Fibroblast of peridontal ligament (primary cell): Measurements from ENCODE around the gene ANKLE1.
"Not testable (repeated sequence)": the region's sequence is repeated elsewhere in the genome, so short reads cannot be mapped to it uniquely, and the experiment has no call there.

Experiments
- DNase-seq: peaks from one replicate; pipeline ENCODE4 v3.0.0-alpha.2; 2010; ENCODE audit errors: extremely low read depth

ANKLE1 gene

DNA sequence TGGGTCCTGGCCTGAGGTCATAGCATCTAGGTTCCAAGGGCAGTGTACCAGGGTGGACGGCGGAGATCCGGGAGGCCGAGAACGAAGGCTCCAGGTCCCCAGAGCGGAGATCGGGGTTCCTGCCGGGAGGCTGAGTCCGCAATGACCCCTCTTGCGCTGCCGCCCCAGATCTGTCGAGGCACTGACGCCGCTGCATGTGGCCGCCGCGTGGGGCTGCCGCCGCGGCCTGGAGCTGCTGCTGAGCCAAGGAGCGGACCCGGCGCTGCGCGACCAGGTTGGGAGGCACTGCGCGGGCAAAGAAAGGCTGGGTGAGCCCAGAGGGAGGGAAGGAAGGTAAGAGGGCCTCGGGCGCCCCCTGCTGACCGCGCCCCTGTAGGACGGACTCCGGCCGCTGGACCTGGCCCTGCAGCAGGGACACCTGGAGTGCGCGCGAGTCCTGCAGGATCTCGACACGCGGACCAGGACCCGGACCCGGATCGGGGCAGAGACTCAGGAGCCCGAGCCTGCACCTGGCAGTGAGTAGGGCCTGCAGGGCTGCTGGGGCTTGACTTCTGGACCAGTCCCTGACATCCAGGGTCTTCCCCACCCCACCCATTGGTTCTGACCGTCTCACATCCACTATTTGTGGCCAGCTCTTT lies 906 bp downstream of the ANKLE1 start:
- DNase-seq: peak; percentile 59

DNA sequence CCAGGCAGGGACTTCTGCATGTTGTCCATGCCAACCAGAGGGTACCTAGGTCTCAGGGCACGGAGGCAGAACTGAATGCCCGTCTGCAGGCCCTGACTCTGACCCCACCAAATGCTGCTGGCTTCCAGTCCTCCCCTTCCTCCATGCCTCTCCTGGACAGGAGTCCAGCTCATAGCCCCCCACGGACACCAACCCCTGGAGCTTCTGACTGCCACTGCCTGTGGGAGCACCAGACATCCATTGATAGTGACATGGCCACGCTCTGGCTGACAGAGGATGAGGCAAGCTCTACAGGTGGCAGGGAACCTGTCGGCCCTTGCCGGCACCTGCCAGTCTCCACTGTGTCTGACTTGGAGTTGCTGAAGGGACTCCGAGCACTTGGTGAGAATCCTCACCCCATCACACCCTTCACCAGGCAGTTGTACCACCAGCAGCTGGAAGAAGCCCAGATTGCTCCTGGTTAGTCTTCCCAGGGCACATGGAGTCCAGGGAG lies 1.8 kb downstream of the ANKLE1 start:
- DNase-seq: no peak

DNA sequence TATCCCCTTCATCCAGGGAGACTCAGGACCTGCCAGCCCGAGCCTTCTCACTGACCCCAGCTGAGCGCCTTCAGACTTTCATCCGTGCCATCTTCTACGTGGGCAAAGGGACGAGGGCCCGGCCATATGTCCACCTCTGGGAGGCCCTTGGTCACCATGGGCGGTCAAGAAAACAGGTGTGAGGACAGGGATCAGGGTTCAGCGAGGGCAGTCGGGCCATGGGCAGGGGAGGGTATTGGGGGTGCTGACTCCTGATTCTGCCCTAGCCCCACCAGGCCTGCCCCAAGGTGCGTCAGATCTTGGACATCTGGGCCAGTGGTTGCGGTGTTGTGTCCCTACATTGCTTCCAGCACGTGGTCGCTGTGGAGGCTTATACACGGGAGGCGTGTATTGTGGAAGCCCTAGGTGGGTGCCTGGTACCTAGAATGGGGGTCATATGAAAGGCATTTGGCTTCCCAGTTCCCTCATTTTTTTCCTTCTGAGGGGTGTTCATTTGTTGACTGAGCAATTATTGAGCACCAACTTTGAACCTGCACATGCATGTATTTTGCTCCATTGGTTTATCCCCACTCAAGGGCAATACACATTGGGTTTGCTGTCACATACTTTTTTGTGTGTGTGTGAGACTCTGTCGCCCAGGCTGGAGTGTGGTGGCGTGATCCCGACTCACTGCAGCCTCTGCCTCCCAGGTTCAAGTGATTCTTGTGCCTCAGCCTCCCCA lies 3.9 kb downstream of the ANKLE1 start:
- DNase-seq: no peak

DNA sequence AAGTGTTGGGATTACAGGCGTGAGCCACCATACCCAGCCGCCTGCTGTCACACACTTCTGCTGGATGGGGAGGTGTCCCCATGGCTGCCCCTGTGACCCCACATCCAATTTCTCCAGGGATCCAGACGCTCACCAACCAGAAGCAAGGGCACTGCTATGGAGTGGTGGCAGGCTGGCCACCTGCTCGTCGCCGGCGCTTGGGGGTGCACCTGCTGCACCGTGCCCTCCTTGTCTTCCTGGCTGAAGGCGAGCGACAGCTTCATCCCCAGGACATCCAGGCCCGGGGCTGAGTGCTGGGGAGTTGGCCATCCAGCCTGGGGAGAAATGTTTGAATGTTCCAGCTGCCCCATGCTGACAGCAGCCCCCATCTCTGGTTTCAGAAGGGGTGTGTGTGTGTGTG lies 4.6 kb downstream of the ANKLE1 start:
- DNase-seq: no peak

DNA sequence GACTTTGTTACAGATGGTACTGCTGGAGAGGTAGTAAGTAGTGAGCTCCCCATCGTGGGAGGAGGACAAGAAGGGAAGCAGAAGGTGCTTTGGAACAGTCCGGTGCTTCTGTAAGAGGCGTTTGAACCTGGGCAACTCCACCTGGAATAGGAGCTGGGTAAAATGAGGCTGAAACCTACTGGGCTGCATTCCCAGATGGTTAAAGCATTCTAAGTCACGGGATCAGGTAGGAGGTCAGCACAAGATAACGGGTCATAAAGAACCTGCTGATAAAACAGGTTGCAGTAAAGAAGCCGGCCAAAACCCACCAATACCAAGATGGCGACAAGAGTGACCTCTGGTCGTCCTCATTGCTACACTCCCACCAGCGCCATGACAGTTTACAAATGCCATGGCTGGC lies 5.1 kb downstream of the ANKLE1 start:
- DNase-seq: no peak

DNA sequence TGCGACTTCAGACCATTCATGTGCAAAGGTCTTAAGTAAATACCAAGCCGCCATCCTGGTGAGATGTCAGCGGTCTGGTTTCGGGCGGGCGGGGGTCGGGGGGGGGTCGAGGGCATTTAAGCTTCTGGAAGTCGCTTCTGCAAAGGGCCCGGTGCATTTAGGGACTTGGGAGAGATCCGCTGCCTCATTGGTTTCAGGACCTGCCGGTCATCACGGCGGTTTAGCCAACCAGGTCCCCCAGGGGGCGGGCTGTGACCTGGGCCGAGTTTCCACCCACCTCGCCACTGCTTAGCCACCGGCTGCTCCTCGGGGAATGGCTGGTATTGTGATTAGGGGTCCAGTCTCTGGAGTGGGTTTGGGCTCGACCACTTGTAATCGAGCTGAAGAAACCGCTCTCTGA lies 7.8 kb downstream of the ANKLE1 start:
- peak; percentile 86 for DNase-seq

DNA sequence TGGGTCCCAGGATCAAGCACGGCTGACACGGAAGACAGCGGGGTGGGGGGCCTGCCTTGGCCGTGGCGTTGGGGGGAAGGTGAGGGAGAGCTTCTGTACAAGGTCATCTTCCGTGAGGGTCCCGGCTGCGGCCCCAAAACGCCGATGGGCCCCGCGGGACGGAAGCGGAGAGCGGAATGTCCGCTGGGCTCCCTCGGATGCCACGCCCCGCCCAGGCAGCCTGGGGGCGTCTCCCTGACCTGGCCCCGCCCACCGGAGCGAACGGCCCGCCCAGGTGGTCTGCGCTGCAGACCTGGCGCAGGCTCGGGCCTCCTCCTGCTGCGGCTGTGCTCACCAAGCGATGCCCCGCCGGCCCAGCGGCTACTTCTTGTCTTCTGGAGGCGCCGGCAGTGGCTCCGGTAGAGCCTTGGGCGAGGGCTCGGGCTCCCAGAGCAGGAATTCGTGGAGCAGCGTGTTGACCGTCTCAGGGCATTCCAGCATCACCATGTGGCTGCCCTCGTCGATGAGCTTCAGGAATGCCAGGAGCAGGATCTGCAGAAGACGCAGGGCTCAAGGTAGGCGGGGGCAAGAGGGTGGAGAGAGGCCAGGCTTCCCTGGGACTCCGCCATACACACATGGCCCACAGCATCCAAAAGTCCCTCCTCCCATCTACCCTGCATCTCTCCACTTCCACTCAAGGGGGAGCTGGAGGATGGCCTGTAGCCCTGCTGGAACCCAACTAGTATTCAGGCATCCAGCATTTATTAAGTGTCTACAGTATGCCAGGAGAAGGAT lies 10.8 kb downstream of the ANKLE1 start:
- DNase-seq: peak; percentile 81

DNA sequence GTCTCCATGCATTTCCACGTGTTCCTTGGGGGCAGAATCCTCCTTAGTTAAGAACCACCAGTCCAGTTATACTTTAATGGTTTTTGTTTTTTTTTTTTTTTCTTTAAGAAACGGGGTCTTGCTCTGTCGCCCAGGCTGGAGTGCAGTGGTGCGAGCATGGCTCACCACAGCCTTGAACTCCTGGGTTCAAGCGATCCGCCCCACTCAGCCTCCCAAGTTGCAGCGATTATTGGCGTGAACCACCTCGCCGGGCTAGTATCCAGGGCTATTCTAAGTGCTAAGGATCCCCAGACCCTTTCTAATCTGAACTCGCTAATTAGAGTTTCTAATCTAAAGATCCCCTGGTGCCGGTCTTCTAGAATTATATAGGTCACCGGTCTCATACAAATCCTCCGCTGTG lies 11.9 kb downstream of the ANKLE1 start:
- no peak for DNase-seq

DNA sequence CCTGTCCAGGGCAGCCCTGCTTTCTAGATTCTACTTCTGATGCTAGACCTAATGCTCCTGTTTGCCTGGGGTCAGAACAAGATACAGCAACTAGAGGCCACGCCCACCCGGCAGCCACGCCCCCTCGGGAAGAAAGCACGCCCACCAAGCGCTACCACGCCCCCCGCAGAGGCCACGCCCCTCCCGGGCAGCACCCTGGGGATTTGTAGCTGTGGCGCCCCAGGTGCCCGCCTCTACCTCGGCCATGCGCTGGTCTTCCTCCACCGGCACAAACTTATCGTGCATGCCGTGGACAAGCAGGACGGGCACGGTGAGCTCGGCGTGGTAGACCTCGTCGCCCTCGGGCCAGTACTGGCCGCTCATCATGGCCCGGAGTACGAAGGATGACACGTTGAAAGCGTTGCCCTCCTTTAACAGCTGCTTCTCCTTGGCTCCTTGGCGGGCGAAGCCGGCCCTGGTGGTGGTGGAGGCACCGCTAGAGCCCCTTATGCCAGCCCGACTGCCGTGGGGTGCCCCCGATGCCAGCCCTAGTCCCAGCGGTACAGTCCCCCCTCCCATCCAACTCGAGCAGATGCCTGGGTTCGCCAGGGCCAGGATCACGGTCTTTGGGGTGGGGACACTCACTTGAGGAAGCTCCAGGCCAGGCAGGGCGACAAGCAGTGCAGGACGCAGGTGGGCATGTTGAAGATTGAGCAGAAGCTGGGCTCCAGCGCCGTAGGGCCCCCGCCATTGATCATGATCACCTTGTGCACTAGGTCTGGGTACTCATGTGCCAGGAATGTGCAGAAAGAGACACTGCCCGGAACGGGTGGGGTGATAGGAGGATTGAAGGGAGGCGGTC lies 12.6 kb downstream of the ANKLE1 start:
- no peak for DNase-seq

DNA sequence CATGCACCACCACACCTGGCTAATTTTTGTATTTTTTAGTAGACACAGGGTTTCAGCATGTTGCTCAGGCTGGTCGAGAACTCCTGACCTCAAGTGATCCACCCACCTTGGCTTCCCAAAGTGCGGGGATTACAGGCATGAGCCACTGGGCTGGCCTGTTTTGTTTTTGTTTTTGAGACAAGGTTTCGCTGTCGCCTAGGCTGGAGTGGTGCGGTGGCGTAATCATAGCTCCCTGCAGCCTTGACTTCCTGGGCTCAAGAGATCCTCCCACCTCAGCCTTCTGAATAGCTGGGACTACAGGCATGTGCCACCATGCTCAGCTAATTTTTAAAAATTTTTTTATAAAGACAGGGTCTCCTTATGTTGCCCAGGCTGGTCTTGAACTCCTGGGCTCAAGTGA lies 13.8 kb downstream of the ANKLE1 start:
- DNase-seq: not testable (repeated sequence)

DNA sequence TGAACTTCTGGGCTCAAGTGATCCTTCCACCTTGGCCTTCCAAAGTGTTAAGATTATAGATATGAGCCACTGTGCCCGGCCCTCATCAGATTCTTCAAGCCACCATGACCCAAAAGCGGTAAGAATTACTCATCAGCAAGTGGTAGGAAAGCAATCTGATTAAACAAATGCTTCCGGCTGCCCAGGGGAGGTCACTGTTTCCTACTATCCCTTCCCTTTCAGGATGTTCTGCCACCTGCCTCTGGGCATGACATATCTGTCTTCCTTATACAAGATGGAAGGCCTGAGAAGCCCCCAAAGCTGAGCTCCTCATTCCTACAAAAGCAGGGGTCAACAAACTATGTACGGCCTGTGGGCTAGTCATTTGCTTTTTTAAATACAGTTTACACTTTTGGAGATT lies 14.6 kb downstream of the ANKLE1 start:
- DNase-seq: no peak

DNA sequence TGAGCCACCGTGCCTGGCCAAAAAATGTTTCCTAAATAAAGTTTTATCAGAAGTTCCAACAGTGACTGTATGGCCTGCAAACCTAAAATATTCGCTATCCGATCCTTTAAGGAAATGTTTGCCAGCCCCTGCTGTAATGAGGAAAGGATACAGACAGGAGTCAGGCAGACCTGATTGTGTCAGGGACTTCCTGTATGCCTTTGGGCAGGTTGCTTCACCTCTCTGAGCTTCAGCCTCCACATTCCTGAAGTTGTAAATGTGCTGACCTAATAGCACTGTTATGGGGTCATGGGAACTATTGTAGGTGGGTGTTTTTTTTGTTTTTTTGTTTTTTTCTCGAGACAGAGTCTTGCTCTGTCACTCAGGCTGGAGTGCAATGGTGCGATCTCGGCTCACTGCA lies 15.3 kb downstream of the ANKLE1 start:
- DNase-seq: no peak

DNA sequence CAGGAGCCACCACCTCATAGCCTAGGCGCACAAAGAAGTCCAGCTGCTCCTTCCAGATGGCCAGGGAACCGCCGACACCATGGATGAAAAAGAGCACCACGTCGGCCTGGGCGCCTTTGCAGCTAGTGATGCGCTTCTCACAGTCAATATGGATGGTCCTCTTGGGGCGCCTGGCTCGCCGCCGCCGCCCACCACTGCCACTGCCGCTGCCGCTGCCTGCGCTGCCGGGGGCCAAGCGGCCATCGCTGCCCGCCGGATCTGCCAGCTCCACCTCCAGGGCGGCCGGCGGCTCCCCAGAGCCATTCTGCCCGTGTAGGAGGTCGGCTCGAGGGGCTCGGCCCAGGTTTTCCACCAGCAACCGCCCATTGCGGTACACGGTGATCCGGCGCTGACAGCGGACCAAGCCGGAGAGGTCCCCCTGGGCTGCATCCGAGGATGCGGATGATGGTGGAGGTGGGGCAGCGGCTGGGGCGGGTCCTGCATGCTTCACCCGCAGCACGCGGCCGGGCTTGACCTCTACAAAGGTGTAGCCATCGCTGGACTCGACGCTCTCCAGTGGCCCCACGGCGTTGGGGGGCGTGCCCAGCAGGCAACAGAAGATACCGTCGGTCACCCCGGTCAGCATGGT lies 19.4 kb downstream of the ANKLE1 start:
- no peak for DNase-seq

DNA sequence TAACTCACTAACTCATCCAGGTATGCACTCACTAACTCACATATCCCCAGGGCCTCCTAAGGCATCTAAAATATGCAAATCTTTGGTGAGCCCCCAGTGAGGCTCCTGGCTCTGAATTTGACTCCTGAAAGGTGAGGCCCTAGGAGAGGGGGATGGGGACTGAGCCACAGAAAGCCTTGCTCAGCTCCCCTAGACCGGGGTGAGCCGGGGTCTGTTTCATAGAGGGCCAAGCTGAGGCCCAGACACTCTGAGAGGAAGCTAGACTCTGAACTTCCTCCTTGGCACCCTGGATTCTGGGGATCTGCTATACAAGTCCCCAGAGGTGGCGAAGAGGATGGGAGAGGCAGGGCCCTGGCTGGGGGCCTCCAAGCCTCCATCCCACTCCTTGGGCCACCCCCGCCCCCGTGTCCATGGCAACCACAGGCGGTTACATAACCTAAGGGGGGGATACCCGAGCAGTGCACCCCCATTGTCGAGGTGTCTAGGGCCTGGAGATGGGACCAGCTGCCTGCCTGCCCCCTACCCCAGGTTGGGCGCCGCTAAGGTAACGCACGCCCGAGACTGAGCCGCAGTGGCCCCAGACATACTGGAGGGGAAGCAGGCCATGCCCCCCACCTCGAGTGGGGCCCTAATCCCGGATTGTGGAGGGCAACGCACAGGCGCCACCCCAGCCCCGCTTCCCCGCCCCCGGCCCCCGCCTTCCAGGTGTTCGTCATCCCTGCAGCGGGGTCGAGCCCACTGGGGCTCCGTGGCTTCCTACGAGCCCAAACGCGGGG lies 20.9 kb downstream of the ANKLE1 start:
- DNase-seq: no peak

DNA sequence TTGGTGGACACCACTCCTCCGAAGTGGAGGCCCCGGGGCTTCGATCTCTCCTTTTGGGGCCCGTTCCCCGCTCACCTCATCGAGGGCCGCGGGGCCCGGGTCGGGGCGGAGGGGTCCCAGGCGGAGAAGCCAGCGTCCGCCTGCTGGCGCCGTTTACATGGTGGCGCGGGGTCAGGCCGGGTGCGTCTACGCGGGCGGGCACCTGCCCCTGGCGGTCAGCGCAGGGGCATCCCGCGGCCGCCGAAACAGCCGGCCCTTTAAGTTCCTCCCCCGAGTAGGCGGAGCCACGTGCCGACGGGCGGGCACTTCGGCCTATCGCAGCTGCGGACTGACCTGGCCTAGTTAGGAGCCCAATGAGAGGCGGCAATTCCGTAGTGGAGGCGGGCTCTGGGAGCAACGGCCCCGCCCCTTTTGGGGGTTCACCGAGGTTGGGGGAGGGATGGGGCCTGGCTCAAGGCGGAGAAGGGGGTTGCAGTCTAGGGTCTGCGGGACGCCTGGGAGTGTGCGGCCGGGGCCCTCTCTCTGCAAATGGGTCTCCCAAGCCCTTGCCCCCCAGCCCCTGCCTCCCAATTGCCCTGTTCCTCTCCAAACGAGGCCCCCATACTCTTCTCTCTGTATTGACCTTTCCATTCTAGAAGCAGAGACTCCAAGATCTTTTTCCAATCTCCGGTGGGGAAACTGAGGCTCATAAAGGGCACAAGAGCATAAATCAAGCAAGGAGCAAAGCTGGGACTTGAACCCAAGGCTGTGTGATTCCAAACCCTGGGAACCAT lies 21.7 kb downstream of the ANKLE1 start, which contains the start of gene ABHD8:
TSS of gene ABHD8 (minus strand) at position 259 of the 773 bp plus-strand sequence. CDS start 1,809 bp downstream, outside the sequence.
- peak; percentile 93 for DNase-seq

DNA sequence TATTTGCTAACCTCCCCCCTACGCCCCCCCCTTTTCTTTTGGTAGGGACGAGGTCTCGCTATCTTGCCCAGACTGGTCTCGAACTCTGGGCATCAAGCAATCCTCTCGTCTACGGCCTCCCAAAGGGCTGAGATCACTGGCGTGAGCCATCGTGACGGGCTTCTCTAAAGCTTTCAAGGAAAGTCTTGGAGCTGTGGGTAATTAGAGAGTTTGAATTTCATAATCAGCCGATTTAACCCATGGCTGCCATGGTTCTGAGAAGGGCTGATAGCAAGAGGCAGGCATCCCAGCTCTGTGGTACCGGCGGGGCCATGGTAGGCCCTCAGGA lies 22.2 kb downstream of the ANKLE1 start:
- DNase-seq: peak; percentile 57

DNA sequence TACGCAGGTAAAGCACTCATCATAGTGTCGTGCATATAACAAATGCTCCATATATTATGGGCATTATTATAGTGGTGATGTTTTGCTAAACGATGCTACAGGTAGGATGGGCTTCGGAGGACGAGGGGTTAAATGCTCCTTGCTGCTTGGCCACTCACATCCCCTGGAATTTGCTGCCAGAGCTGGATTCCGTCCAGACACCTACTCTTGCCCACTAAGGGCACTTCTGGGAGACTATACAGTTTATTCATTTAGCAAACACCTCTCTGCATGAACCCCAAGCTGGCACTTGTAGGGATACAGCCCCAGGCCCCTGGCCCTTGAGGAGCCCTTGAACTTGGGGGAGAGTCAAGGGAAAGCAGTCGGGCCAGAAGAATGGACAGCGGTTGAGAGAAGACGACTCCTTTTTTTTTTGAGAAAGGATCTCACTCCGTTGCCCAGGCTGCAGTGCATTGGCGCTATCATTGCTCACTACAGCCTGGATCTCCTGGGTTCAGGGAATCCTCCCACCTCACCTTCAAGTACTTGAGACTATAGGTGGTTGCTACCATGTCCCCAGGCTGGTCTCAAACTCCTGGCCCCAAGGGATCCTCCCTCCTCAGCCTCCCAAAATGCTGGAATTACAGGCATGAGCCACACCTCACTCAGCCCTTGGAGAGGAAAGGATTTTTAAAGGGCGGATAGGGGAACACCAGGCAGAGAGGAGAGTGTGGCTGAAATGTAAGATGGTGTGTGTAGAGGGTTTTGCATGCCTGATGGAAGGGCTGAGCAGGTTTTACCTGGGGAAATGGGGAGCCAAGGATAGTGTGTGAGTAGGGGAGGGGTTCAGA lies 22.9 kb downstream of the ANKLE1 start:
- no peak for DNase-seq

DNA sequence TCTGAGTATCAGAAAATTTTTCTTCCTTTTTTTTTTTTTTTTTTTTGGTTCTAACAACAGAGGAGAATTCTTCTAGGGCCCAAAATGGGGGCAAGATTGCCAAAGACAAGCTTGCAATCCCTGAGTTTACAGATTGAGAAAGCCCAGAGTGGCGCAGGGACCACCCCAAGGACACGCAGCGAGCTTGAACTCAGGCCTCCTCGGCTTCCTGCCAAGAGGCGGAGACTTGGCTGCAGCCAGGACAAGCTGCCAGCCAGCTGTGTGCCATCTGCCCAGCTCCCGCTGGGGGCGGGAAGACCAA lies 23.5 kb downstream of the ANKLE1 start:
- DNase-seq: no peak
